Body of pancreas (tissue), 4 donors: ENCODE results near the gene PRAME.

Experiments used
- POLR2A ChIP-seq, 3 donors: fragments of 450-650 bp; IDR thresholded peaks; one replicate each; pipeline ENCODE4 v1.6.1; 2016; ENCODE audit warnings: antibody characterized with exemption in 3 of 3, mild to moderate bottlenecking in 2 of 3
- TF ChIP-seq, protein P1 (sequence below), 7 experiments: fragments of 450-650 bp in 4 of 7; fragments of 200-600 bp in 3 of 7; sonication (generic) in 3 of 7; IDR thresholded peaks; one replicate each; pipeline ENCODE4 v1.5.1; 2016 to 2019; ENCODE audit warnings: antibody characterized with exemption in 7 of 7

- TF ChIP-seq, protein P1, sequence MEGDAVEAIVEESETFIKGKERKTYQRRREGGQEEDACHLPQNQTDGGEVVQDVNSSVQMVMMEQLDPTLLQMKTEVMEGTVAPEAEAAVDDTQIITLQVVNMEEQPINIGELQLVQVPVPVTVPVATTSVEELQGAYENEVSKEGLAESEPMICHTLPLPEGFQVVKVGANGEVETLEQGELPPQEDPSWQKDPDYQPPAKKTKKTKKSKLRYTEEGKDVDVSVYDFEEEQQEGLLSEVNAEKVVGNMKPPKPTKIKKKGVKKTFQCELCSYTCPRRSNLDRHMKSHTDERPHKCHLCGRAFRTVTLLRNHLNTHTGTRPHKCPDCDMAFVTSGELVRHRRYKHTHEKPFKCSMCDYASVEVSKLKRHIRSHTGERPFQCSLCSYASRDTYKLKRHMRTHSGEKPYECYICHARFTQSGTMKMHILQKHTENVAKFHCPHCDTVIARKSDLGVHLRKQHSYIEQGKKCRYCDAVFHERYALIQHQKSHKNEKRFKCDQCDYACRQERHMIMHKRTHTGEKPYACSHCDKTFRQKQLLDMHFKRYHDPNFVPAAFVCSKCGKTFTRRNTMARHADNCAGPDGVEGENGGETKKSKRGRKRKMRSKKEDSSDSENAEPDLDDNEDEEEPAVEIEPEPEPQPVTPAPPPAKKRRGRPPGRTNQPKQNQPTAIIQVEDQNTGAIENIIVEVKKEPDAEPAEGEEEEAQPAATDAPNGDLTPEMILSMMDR (IDR thresholded peaks at IDR 0.05) = no peak
- no peak for TF ChIP-seq POLR2A (IDR thresholded peaks at IDR 0.05)
These were observed 10.7 kb downstream of the PRAME start for GRCh38 chr22:22548317-22548716.
